ENCODE measurements around the gene SOCS4.
"Not testable (repeated sequence)": the region's sequence is repeated elsewhere in the genome, so short reads cannot be mapped to it uniquely, and the experiment has no call there.

The SOCS4 gene

GRCh38 chr14:55052269-55052930, 25.4 kb downstream of the SOCS4 start:
- FAIRE-seq, result no peak

- FAIRE-seq, result no peak
Observed at GRCh38 chr14:55053018-55053417, 26.0 kb downstream of the SOCS4 start.

- FAIRE-seq, result no peak
Observed at GRCh38 chr14:55053500-55053899, 26.5 kb downstream of the SOCS4 start.

GRCh38 chr14:55054098-55054497, 27.1 kb downstream of the SOCS4 start:
- FAIRE-seq, result no peak

GRCh38 chr14:55057919-55058318, 30.9 kb downstream of the SOCS4 start:
- FAIRE-seq, result no peak

- FAIRE-seq, result no peak
Observed at GRCh38 chr14:55059333-55059732, 32.3 kb downstream of the SOCS4 start.

- no peak for FAIRE-seq
Observed at GRCh38 chr14:55062517-55063351, 35.7 kb downstream of the SOCS4 start.

GRCh38 chr14:55064896-55065295, 37.9 kb downstream of the SOCS4 start:
- not testable (repeated sequence) for FAIRE-seq

- FAIRE-seq, result no peak
Observed at GRCh38 chr14:55065411-55065810, 38.4 kb downstream of the SOCS4 start.

- FAIRE-seq, result no peak
Observed at GRCh38 chr14:55066223-55066622, 39.2 kb downstream of the SOCS4 start.

GRCh38 chr14:55070981-55071411, 44.0 kb downstream of the SOCS4 start:
- no peak for FAIRE-seq

GRCh38 chr14:55071870-55072640, 45.0 kb downstream of the SOCS4 start:
- FAIRE-seq, result no peak

GRCh38 chr14:55073856-55074255, 46.8 kb downstream of the SOCS4 start:
- no peak for FAIRE-seq

GRCh38 chr14:55074662-55075061, 47.6 kb downstream of the SOCS4 start:
- FAIRE-seq, result no peak

GRCh38 chr14:55075628-55076175, 48.7 kb downstream of the SOCS4 start:
- no peak for FAIRE-seq

GRCh38 chr14:55077170-55078151, 50.4 kb downstream of the SOCS4 start:
- FAIRE-seq, result no peak

- not testable (repeated sequence) for FAIRE-seq
Observed at GRCh38 chr14:55079961-55080360, 52.9 kb downstream of the SOCS4 start.

- FAIRE-seq, result no peak
Observed at GRCh38 chr14:55084401-55085059, 57.5 kb downstream of the SOCS4 start.

- FAIRE-seq, result no peak
Observed at GRCh38 chr14:55085060-55085660, 58.1 kb downstream of the SOCS4 start.

- no peak for FAIRE-seq
Observed at GRCh38 chr14:55086938-55087337, 59.9 kb downstream of the SOCS4 start.

- FAIRE-seq, result no peak
Observed at GRCh38 chr14:55088356-55088755, 61.3 kb downstream of the SOCS4 start.
